Stimulated activated CD8-positive, alpha-beta memory T cell treated with anti-CD3 and anti-CD28 coated beads, Interleukin-2, amount 100 ng/mL, for 48 hours (primary cell): ENCODE measurements around the gene MAN1A1.

Experiments used
- DNase-seq, 2 donors: peaks; one replicate each; pipeline ENCODE4 v3.0.0-alpha.2; 2020; ENCODE audit warnings: low read depth in 2 of 2

The MAN1A1 gene

DNA sequence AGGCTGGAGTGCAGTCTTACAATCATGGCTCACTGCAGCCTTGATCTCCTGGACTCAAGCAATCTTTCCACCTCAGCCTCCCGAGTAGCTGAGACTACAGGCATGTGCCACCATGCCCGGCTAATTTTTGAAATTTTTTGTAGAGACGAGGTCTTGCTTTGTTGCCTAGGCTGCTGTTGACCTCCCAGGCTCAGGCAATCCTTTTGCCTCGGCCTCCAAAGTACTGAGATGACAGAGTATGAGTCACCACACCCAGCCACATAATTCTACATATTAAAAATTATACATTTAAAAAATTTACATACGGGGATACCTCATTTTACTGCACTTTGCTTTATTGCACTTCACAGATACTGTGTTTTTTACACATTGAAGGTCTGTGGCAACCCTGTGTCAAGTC is 115.1 kb downstream of the MAN1A1 start:
- no peak for DNase-seq

DNA sequence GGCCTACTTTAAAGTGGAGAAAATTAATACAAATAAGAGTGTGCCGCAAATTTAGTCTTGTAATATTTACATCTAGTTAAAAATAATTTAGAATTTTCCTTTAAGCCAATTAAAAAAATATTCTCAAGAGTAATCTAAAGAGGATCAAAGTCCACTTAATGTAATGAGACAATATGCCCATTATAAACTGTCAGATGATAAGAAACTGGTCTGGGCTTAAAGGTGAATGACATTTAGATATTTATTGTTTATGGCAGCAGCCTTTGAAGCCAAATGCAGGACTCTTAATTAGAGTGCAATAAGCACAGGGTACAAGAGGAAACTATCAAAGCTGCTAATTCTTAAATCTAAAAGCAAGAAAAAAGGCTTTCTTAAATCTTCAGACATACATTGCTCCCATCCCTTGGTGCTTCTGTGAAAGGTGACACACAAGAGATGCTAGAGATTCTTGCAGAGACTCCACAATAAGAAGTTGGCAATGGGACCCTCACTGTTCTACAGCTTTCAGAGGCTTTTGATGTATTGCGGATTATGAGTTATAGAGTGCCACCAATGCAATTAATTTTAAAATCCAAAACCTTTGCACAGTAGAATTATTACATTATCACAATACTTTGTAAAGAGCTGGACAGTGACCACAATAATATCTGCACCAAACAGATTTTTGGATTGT is 116.1 kb downstream of the MAN1A1 start:
- DNase-seq: no peak

GRCh38 chr6:119231394-119231793 is 118.2 kb downstream of the MAN1A1 start:
- no peak for DNase-seq

DNA sequence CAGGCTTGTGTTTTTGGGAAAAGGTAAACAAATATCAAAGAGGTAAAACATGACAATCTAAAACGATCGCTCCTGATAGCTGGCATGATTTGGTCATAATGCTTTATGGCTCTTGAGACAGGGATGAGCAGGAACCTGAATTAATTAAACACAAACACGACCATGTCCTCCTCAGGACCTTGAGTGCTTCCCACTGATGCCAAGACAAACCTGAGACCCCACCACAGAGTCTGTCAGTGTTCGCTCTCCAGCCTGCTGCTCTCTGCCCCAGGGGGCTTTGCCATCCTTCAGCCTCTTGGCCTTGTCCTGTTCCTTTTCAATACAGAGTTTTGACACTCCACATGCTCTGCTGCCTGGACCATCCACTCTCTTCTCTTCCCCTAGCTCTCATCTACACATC is 119.4 kb downstream of the MAN1A1 start:
- no peak for DNase-seq

DNA sequence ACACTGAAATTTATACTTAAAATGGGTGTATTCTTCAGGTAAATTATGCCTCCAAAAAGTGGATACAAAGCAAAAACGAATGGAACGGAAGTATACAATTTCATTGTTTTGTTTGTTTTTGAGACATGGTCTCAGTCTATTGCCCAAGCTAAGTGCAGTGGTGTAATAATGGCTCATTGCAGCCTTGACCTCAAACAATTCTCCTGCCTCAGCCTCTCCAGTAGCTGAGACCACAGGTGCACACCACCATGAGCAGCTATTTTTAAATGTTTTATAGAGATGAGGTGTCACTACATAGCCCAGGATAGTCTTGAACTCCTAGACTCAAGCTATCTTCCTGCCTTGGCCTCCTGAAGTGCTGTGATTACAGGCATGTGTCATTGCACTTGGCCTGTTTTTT is 122.2 kb downstream of the MAN1A1 start:
- DNase-seq: no peak

DNA sequence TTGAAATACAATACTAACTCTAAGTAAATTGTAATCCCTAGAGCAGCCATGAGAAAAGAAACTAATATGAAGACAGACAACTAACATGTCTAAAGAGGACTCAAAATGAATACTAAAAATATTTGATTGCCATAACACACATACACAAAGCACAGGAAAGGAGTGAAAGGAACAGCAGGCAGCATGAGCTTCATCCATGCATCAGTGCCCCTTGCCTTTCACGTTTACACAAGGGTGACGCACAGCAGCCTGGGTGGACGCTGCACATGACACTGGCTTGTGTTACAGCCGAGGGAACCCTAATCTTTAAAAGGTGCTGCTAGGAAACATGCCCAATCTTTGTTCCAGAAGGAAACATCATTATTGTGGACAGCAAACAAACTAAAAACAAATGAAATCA is 123.5 kb downstream of the MAN1A1 start:
- no peak for DNase-seq

DNA sequence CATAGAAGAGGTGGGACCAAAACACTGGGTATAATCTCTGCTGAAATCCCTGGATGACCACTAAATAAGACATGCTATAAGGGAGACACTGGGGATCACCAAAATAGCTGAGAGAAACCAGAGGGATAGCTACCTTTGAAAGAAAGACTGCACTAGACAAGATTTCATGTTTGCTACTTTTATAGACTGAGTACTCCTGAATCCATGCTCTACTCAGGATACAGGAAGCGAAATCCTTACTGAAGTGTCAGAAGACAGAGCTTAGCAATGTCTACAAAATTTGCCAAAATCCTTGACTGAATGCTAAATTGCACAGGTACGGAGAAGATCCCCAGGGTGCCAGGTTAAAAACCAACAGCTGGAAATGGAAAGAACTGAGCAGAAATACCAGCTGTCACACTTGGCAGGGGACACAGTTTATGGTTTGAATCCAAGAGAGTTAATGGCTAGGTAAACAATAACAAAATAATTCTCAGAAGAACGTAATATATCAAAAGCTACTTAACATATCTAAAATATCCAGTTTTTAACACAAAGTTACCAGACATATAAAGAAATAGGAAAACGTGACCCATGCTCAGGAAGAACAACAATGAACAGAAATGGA is 125.4 kb downstream of the MAN1A1 start:
- DNase-seq: no peak

DNA sequence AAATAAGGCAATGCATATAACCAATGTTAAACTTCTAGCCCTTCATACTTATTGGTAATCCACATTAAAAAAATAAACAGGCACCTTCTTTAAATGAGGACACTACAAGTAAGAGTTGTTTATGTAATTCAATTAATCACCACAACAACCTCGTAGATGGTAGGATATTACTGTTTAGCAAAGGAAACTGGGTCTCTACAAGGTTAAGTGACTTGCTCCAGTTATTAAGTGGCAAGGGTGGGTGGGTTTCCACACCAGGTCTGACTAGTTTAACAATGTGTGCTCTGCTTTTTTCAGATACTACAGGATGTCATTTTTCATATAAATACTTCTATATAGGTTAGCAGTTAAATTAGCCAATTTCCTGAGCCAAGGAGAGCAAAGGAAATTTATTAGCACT is 129.1 kb downstream of the MAN1A1 start:
- DNase-seq: no peak

DNA sequence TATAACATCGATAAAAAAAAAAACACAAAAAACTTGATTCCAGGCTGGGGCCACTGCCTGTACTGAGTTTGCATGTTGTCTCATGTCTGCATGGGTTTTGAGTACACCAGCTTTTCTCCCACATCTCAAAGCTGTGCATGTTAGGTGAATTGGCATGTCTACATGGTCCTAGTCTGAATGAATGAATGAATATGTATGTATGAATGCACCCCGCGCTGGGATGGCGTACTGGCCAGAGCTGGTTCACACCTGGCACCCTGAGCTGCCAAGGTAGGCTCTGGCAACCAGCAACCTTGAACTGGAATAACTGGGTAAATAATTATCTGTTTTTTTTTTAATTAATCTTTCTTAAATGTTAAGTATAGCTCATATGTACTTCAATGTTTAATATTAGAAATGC is 131.0 kb downstream of the MAN1A1 start:
- no peak for DNase-seq

- no peak for DNase-seq
These were observed 133.5 kb downstream of the MAN1A1 start for GRCh38 chr6:119215885-119216590.

DNA sequence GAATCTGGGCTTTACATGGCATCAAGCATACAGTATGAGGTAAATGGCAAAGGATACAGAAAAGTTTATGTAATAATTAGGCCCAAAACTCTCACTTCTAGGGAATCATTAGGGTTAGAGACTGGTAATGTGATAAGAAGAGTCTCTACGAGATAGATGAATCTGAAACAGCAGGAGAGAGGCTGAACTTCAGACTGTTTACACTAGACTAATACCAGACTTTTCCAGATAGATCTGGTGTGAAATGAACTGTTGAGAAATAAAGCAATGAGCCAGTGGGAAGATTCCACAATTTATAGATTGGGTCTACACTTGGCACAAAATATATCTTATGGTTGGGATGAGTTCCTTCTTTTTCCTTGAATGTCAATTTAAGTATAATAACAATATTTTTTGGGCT is 134.3 kb downstream of the MAN1A1 start:
- no peak for DNase-seq

DNA sequence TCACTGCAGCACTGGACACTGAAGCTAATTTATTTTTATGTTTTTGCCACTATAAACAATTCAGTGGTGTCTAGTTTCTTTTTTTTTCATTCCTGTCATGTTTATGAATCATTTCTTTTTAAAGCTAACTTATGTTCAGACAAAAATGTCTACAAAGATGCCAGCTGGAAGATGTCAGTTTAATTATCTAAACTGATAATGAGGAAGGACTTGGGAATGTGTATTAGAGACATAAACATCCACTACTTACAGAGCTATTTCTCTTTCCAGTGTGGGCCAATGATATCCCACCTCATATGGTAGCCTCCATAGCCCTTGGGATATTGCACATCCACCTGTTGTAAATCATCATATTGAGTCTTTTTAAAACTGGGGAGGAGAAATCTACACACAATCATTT is 139.0 kb downstream of the MAN1A1 start:
- DNase-seq: no peak

DNA sequence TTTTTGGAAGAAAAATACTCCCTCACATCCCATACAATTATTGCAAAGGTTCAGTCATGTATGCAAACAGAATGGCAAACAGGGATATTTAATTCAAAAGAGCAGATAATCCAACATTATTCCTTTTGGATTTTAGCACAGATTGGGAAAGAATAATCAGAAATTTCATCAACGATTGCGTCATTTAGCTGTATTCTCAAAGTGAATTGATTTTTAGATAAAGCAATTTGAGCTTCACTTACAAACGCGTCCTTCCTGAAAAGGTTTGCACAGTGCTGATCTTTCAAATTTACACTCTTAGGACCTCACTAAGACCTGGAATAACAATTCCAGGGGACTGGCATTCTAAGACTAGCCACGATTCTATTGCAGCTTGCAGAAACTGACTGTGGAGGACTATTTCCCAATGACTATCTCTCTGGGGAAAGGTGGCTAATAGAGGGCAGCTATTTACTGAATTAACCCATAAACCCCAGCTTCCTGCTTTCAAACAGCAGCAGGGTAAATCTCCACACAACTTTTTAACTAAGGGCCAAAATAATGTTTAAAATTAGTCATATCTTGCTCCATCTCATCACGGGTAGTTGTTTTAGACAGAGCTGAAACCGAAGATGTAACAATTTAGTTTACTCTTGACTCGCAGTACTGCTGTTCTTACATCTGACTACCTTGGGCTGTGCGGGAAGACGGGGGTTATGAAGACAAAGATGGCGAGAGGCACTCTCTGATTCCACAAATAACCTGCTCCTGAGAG is 139.9 kb downstream of the MAN1A1 start:
- DNase-seq: no peak

- DNase-seq: no peak
These were observed 141.4 kb downstream of the MAN1A1 start for GRCh38 chr6:119207971-119208725.

- no peak for DNase-seq
These were observed 142.2 kb downstream of the MAN1A1 start for GRCh38 chr6:119207327-119207726.

DNA sequence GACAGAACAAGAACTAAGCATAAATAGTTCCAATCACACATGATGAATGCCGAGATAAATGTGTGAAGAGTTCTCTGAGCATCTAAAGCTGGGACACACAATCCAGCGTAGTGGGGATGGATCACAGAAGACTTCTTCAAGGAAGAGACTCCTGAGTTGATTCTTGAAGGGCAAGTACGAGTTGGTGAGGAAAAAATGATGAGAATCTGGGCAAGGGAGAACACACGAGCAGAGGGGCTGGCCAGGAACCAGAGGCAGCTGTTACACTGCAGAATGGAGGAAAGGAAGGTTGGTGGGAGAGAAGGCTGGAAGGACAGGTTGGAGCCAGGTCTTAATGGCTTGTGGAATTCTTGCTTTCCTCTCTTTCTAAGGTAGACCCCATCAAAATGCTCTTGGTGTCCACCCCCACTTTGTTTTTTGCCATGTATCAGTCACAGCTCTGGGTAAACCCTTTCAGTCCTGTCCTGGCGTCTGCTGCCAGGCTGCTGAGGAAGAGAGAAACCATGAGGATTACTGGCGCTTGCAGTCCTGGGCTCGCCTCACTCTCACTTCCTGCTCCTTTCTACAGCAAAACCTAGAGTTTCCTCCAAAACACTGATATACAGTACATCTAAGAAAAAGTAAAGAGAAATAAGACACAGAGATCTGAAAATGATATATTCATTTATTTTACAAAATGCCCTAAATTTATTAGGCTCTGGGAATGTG is 143.5 kb downstream of the MAN1A1 start:
- no peak for DNase-seq

DNA sequence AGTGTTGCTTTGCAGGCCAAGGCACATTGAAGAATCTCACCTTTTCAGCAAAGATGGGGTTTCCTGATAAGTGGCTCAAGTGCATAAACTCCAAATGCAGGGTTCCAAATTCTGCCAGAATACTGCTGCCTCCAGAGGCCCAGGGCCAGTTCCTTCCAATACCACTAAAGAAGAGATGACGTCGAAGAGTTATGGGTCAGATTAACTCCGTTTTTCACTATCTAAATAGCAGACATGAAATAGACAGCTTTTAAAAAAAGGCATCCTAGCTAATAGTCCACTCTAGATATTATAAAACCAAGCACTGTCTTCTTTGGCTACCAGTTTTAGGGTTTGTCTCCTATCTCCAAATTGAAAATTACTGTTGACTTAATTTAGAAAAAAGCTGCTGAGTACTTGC is 144.8 kb downstream of the MAN1A1 start:
- no peak for DNase-seq

GRCh38 chr6:119201480-119201879 is 148.1 kb downstream of the MAN1A1 start:
- no peak for DNase-seq

DNA sequence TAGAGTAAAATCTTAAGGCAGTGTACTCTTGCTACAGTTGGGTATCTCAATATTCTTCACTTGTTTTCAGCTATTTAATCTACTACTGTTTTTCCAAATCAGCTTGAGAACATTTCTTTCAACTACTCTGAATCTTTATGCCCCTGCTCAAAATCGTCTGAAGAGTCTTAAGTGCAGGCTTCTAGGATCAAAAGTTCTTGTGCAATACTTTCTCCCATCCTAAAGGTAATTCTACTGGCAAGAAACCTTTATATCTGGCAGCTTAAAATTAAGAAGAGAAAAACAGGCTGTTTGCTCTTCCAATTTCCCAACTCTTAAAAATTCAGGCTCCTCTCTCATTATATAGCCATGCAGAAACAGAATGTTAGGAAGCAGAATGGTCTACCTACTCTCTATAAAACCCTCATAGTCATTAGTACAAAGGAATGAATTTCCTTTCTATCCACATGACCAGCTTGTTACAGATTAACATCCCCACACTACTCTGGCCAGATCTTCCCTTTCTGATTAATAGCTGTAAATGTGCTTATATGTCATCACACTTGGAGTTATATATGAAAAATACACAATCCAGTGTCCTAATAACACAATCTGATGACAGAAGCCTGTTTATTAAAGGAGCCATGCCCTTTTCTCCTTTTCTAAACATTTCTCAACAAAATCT is 148.9 kb downstream of the MAN1A1 start:
- no peak for DNase-seq

DNA sequence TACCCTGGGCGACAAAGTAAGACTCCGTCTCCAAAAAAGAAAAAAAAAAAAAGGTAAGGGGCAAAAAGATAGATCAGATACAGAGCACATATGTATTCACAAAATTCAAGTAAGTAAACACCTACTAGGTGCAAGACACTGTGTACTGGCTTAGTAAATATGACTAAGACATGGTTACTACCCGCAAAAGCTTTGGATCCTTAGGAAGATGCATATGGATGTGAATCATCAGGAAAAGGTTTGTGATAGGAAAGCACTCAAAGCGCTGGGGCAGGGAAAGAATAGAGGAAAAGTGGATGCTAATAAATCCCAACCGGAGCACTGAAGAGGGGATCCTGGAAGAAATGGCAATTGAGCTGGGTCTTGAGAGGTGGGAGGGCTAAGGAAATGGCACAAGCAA is 152.3 kb downstream of the MAN1A1 start:
- no peak for DNase-seq

GRCh38 chr6:119196715-119197114 is 152.8 kb downstream of the MAN1A1 start:
- DNase-seq: no peak
